Measurements from ENCODE around the gene TUBB.

DNA sequence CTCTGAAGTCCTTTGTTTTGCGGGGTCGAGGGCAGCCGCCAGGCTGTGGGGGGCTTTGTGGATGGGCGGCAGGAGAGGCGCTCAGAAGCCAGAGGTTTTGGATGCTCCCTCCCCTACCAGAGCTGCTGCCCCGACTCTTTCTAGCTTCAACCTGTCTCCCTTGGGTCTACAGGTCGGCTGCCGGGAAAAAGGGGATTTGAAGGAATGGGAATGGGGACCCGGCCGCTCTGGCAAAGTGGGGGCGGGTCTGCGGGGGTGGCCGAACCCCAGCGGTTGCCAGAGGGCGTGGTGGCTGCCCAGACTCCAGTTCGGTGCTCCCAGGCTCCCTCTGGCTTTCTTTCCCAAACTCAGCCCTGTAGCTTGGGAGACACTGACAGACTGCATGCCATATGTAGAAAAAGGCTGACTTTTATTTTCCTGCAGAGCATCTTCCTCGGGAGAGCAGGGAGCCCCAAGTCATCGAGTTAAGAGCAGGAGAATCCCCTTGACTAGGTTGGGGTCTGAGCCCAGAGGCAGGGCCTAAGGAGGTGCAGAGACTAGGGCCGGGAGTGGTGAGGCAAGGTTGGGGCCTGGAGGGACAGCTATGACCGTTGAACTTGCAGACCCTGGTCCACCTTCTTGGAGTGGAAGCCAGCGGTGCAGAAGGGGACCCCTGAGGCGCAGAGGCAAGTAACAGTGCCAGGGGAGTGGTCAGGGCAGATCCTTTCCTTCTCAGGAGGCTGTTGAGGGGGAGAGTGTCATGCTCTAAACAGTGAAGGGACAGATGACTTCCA lies 32.3 kb upstream of the TUBB start:
- TF ChIP-seq POLR2A (IDR thresholded peaks at IDR 0.05) (no peak), CTCF (IDR thresholded peaks at IDR 0.05) (peak; percentile 10 to 41 (median 23)), EP300 (IDR thresholded peaks at IDR 0.05) (no peak)
